ENCODE results near the gene FBXO3. TPM values are rescaled to one million over a fixed set of nuclear protein-coding genes. Genes with fewer than 3 reads are reported as not detected.
"Not testable (repeated sequence)": the region's sequence is repeated elsewhere in the genome, so short reads cannot be mapped to it uniquely, and the experiment has no call there.

Gene FBXO3
- total RNA-seq = 29.7 TPM

- Histone ChIP-seq H3K27me3 (no peaks in the 10 kb centered on the region), H3K4me3 (peak within 1 kb of the TSS; percentile 75 to 96), H3K4me1 (peaks cover 47% of the 10 kb centered on the region), H3K9me3 (no peaks in the 10 kb centered on the region), H3K36me3 (peaks cover 0 to 8% of the 10 kb centered on the region in 2 donors), H3K27ac (peak within 1 kb of the TSS; percentile 88)
- peak in 1 of 2 donors; percentile 74 for TF ChIP-seq POLR2AphosphoS5 (IDR thresholded peaks at IDR 0.05; ENCODE audit: insufficient read depth in 1 of 2, low read depth in 1 of 2)
- TF ChIP-seq CTCF (IDR thresholded peaks at IDR 0.05) = no peak
- TF ChIP-seq POLR2A (IDR thresholded peaks at IDR 0.05) = peak in 1 of 2 donors; percentile 44
- intact Hi-C loops (cut with DNase I) = no loop called here
- no peak for DNase-seq (ENCODE audit: extremely low spot score in 2 of 2)
Observed at GRCh38 chr11:33773987-33774735, at the start of gene FBXO3. TSS of gene FBXO3 (minus strand) at chr11:33774520. CDS start at chr11:33774497, 23 bp downstream.

- intact Hi-C loops (cut with DNase I); H3K9me3 ChIP-seq; H3K4me3 ChIP-seq; DNase-seq (ENCODE audit: extremely low spot score in 2 of 2); H3K27me3 ChIP-seq; H3K27ac ChIP-seq; H3K36me3 ChIP-seq; H3K4me1 ChIP-seq: not testable (repeated sequence)
Observed at GRCh38 chr11:33822981-33823380, 48.7 kb upstream of the FBXO3 start.

- no peaks in the 10 kb centered on the region for H3K36me3 ChIP-seq
- no peaks in the 10 kb centered on the region for H3K27me3 ChIP-seq
- H3K4me3 ChIP-seq = no peak overlapping the region
- TF ChIP-seq CTCF (IDR thresholded peaks at IDR 0.05) = no peak
- intact Hi-C loops (cut with DNase I) = no loop called here
- DNase-seq (ENCODE audit: extremely low spot score in 2 of 2) = no peak
- H3K27ac ChIP-seq = no peak overlapping the region
- no peaks in the 10 kb centered on the region for H3K4me1 ChIP-seq
- H3K9me3 ChIP-seq = no peaks in the 10 kb centered on the region
Observed at GRCh38 chr11:33819278-33820035, 45.1 kb upstream of the FBXO3 start.

- H3K9me3 ChIP-seq = no peaks in the 10 kb centered on the region
- H3K27ac ChIP-seq = no peak overlapping the region
- H3K36me3 ChIP-seq = no peaks in the 10 kb centered on the region
- no peak for DNase-seq (ENCODE audit: extremely low spot score in 2 of 2)
- intact Hi-C loops (cut with DNase I) = no loop called here
- no peak overlapping the region for H3K4me3 ChIP-seq
- TF ChIP-seq POLR2AphosphoS5 (IDR thresholded peaks at IDR 0.05; ENCODE audit: insufficient read depth in 1 of 2, low read depth in 1 of 2) (no peak), POLR2A (IDR thresholded peaks at IDR 0.05) (no peak), CTCF (IDR thresholded peaks at IDR 0.05) (peak; percentile 72 to 89 (median 75))
- H3K27me3 ChIP-seq = no peaks in the 10 kb centered on the region
- no peaks in the 10 kb centered on the region for H3K4me1 ChIP-seq
Observed at GRCh38 chr11:33808228-33808828, 34.0 kb upstream of the FBXO3 start.

GRCh38 chr11:33804471-33804870, 30.2 kb upstream of the FBXO3 start:
- no peaks in the 10 kb centered on the region for H3K9me3 ChIP-seq
- no peaks in the 10 kb centered on the region for H3K36me3 ChIP-seq
- no peak for TF ChIP-seq POLR2A (IDR thresholded peaks at IDR 0.05)
- no peak for TF ChIP-seq CTCF (IDR thresholded peaks at IDR 0.05)
- no peak for TF ChIP-seq POLR2AphosphoS5 (IDR thresholded peaks at IDR 0.05; ENCODE audit: insufficient read depth in 1 of 2, low read depth in 1 of 2)
- H3K4me3 ChIP-seq = no peak overlapping the region
- intact Hi-C loops (cut with DNase I) = no loop called here
- peaks cover 5% of the 10 kb centered on the region for H3K27me3 ChIP-seq
- H3K27ac ChIP-seq = no peak overlapping the region
- DNase-seq (ENCODE audit: extremely low spot score in 2 of 2) = no peak
- H3K4me1 ChIP-seq = peaks cover 10% of the 10 kb centered on the region
